HG02884 (cell line): ENCODE measurements around the gene SPTBN5.

Experiments
- ATAC-seq: cut with Tn5 transposase; IDR thresholded peaks from one replicate; pipeline ENCODE4 v1.9.1; 2021; ENCODE audit warnings: mild to moderate bottlenecking, moderate library complexity; ENCODE audit not compliant: unreplicated experiment

SPTBN5 gene

GRCh38 chr15:41827290-41827879, 66.5 kb downstream of the SPTBN5 start:
- ATAC-seq, result no peak

- no peak for ATAC-seq
Measured at GRCh38 chr15:41825572-41826535, 68.0 kb downstream of the SPTBN5 start.

- no peak for ATAC-seq
Measured at GRCh38 chr15:41825145-41825544, 68.7 kb downstream of the SPTBN5 start.

GRCh38 chr15:41824062-41824745, 69.6 kb downstream of the SPTBN5 start:
- no peak for ATAC-seq

GRCh38 chr15:41823502-41823901, 70.4 kb downstream of the SPTBN5 start:
- no peak for ATAC-seq

GRCh38 chr15:41822957-41823356, 70.9 kb downstream of the SPTBN5 start:
- ATAC-seq, result no peak

GRCh38 chr15:41822471-41822870, 71.4 kb downstream of the SPTBN5 start:
- no peak for ATAC-seq

GRCh38 chr15:41821831-41822230, 72.0 kb downstream of the SPTBN5 start:
- ATAC-seq, result no peak

GRCh38 chr15:41820791-41821423, 72.9 kb downstream of the SPTBN5 start:
- no peak for ATAC-seq

GRCh38 chr15:41819455-41820050, 74.3 kb downstream of the SPTBN5 start:
- no peak for ATAC-seq

GRCh38 chr15:41817781-41818180, 76.1 kb downstream of the SPTBN5 start:
- ATAC-seq, result no peak

GRCh38 chr15:41817327-41817726, 76.5 kb downstream of the SPTBN5 start:
- no peak for ATAC-seq

GRCh38 chr15:41816788-41817187, 77.1 kb downstream of the SPTBN5 start:
- ATAC-seq, result no peak

- ATAC-seq, result no peak
Measured at GRCh38 chr15:41814534-41814933, 79.3 kb downstream of the SPTBN5 start.

GRCh38 chr15:41813426-41813825, 80.4 kb downstream of the SPTBN5 start:
- ATAC-seq, result no peak

GRCh38 chr15:41812820-41813375, 81.0 kb downstream of the SPTBN5 start:
- ATAC-seq, result no peak

- no peak for ATAC-seq
Measured at GRCh38 chr15:41811432-41812195, 82.2 kb downstream of the SPTBN5 start.

- no peak for ATAC-seq
Measured at GRCh38 chr15:41810651-41811431, 83.0 kb downstream of the SPTBN5 start.
